Colon (tissue), 2 donors: Measurements from ENCODE around the gene CTNNA2.
"Not testable (repeated sequence)": the region's sequence is repeated elsewhere in the genome, so short reads cannot be mapped to it uniquely, and the experiment has no call there.

Experiments used
- FAIRE-seq: peaks from 2 replicates; lab custom pipeline; 2012; peaks lifted over from hg19 to GRCh38; lab: Jason Lieb, UNC
- donor health status: control.
- donor health status: control.

The CTNNA2 gene

GRCh38 chr2:80151248-80151647 is 638.4 kb downstream of the CTNNA2 start:
- no peak for FAIRE-seq

GRCh38 chr2:80151651-80152050 is 638.8 kb downstream of the CTNNA2 start:
- no peak for FAIRE-seq

DNA sequence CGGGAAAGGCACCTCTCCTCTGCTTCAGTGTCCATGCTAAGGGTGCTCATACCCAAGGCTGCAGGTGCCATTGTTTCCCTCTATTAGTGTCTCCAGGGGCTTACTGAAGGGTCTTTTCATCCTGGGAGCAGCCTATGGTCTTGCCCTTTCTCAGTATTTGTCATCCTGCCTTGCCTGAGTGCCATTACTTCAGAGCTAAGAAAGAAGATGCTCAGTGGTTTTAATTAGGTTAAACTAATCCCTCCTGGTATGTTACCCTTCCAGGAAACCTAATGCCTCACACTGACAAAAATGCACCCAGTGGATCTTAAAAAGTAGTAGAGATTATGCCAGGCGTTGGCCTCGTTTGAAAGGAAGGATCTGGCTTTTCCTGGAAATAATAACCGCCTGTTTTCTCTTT is 640.3 kb downstream of the CTNNA2 start:
- FAIRE-seq, result no peak

- no peak for FAIRE-seq
Observed at GRCh38 chr2:80153768-80154167, 640.9 kb downstream of the CTNNA2 start.

- FAIRE-seq, result no peak
Observed at GRCh38 chr2:80154231-80154915, 641.5 kb downstream of the CTNNA2 start.

DNA sequence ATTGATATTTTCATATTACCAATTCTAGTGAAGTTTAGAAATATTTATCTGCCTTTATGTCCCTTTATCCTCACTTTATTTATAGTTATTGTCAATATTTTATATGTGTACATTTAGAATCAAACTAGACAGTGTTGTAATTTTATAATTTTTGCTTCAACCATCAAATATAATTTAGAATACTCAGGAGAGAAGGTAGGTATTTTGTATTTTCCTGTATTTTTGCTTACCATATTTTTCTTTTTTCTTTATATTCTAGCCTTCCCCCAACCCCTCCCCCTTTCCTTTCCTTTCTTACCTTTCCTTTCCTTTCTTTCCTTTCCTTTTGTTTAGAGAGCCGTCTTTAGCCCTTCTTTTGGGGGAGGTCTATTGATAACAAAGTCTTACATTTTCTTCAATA is 651.5 kb downstream of the CTNNA2 start:
- no peak for FAIRE-seq

DNA sequence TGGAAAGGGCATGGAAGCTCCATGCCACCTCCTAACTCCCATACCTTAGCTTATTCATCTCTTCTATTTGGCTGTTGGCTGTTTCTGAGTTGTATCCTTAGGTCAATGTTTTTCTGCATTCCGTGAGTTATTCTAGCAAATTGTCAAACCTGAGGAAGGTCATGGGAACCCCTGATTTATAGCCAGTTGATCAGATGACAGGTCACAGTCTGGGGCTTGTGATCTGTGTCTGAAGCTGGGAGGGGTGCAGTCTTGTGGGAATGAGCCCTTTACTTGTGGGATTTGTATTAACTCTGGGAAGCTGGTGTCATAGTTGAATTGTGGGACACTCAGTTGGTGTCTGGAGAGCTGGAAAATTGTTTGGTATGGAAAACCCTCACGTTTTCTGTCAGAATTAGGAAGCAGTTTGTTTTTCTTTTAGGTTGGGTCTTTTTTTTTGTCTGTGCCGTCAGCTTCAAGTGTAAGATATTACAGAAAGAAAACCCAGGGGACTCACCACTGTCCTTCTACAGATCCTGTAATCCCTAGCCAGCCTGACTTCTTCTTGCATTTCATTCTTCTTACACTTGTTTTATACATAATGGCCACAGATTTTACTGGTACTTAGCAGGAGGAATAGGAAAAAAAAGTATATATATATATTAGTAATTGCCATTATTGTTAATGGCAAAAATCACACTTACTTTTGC is 653.8 kb downstream of the CTNNA2 start:
- FAIRE-seq, result no peak

- no peak for FAIRE-seq
Observed at GRCh38 chr2:80167284-80167808, 654.5 kb downstream of the CTNNA2 start.

DNA sequence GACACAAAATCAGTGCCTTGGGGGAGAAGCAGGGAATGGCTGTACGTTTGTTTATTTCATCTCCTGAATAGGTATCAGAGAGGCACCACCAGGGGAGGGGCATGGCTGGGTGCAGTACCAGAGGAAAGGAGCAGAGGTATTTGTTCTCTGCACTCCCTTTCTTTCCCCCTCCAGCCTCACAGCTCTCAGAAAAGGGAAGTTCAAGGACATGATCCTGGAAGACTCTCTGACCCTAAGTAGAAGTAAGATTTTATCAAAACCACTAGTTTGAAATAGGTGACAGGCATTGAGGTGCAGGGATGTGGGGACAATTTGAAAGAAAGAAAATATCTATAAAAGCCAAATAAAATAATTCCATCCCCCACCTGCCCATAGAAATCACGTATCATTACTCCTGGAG is 655.2 kb downstream of the CTNNA2 start:
- FAIRE-seq, result no peak

- no peak for FAIRE-seq
Observed at GRCh38 chr2:80168801-80169200, 656.0 kb downstream of the CTNNA2 start.

- no peak for FAIRE-seq
Observed at GRCh38 chr2:80169811-80170594, 657.2 kb downstream of the CTNNA2 start.

GRCh38 chr2:80185091-80185490 is 672.2 kb downstream of the CTNNA2 start:
- FAIRE-seq, result no peak

- FAIRE-seq, result no peak
Observed at GRCh38 chr2:80186262-80186661, 673.4 kb downstream of the CTNNA2 start.

DNA sequence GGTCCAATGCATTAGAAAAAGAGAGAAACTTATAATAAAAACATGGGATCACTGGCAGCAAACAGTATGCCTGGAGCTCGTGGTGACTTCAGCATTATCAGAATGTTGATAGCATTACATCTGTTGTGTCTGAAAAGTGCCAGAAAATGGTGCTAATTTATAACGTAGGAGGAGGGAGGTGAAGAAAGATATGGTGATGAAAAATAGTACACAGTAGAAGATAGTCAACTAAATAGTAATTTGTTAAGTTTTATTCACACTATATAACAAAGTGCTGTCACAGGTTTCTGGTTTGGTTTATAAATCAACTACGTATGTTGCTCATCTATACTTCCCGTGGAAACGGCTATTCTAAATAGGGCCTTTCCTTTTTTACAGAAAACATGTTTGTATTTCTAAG is 674.3 kb downstream of the CTNNA2 start:
- no peak for FAIRE-seq

- no peak for FAIRE-seq
Observed at GRCh38 chr2:80190166-80190565, 677.3 kb downstream of the CTNNA2 start.

DNA sequence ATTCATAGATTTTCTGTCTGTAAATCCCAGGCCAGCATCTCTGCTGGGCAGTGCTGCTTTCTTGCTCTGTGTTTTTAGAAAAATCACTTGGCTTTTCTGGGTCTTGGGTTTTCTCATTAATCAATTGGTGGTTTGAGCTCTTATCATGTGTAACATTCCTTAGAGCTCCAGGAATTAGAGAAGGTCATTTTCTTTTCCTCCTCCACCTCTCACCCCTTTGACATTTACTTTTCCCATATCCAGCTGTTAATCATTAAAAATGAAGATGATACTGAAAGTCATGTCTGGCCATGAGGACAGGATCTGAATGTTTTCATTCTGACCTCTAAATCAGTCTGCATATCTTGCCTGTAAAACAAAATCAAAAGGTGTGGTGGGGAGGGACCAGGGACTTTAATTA is 680.7 kb downstream of the CTNNA2 start:
- no peak for FAIRE-seq

GRCh38 chr2:80195034-80195433 is 682.2 kb downstream of the CTNNA2 start:
- no peak for FAIRE-seq

DNA sequence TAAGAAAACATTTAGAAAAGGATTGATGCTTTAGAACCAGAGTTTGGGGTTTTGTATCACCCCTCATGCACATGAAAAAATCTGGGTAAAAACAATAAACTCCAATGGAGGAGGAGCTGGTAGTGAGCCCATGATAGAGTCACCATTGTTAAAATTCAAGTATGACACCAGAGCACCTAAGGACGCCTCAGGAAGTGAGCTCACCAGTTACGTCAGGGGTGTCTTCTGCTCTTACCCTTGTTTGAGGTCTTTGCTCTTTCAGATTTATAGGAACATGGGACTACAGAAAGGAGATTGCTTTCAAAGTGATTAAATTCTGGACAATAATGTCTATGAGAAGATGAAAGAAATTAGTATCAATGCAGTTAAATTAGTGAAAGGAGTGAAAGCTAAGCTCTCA is 685.2 kb downstream of the CTNNA2 start:
- no peak for FAIRE-seq

DNA sequence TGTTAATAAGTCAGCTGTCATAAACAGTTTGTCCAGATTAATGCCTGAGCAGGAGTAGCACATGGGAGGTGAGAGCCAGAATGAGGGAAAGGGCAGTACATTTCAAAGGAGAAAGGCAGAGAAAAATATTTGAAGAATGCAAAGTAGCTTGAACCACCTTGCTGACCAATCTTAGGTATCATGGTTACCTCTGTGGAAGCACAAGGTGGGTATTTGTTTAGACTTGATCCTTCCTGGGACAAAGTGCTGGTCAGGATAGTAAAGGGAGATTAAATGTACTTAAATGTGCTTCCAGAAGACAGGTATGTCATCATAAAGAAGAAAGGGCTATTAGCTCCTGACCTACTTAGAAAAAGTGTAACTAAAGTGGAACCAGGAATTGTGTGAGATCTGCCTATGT is 686.7 kb downstream of the CTNNA2 start:
- FAIRE-seq, result no peak

DNA sequence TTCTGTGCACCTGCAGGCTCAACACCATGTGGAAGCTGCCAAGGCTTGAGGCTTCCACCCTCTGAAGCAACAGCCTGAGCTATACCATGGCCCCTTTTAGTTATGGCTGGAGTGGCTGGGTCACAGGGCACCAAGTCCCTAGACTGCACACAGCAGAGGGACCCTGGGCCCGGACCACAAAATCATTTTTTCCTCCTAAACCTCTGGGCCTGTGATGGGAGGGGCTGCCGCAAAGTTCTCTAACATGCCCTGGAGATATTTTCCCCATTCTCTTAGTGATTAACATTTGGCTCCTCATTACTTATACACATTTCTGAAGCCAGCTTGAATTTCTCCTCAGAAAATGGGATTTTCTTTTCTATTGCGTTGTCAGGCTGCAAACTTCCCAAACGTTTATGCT is 691.1 kb downstream of the CTNNA2 start:
- FAIRE-seq, result not testable (repeated sequence)

- no peak for FAIRE-seq
Observed at GRCh38 chr2:80205498-80205897, 692.6 kb downstream of the CTNNA2 start.

GRCh38 chr2:80209458-80209857 is 696.6 kb downstream of the CTNNA2 start:
- FAIRE-seq, result no peak

DNA sequence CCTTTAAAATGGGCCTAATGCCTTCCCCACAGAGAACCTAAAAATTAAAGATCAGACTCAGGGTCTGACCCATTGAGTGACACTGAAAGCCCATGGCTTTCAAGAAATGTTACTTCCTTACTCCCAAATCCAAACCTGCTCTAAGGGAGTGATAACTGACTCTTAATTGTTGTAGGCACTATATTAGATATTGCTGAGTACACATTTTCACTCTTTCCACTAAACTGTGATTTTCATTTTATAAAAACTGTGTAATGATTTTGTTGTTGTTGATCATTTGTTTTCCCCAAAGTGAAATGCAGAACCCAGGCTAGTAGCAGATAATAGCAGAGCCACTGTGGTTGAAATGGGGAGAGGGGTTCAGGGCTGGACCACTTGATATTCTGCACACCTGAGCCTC is 704.6 kb downstream of the CTNNA2 start:
- FAIRE-seq, result no peak
